ENCODE results near the gene TBX2.

TBX2 gene

GRCh38 chr17:61368832-61369450 is 30.7 kb upstream of the TBX2 start:
- no peak for DNase-seq (ENCODE audit: low spot score)

- DNase-seq (ENCODE audit: low spot score), result no peak
These were observed 29.9 kb upstream of the TBX2 start for GRCh38 chr17:61369751-61370150.

- no peak for DNase-seq (ENCODE audit: low spot score)
These were observed 28.5 kb upstream of the TBX2 start for GRCh38 chr17:61371179-61371578.

- DNase-seq (ENCODE audit: low spot score), result no peak
These were observed 28.0 kb upstream of the TBX2 start for GRCh38 chr17:61371606-61372005.

GRCh38 chr17:61372436-61372835 is 27.2 kb upstream of the TBX2 start:
- DNase-seq (ENCODE audit: low spot score), result no peak

- no peak for DNase-seq (ENCODE audit: low spot score)
These were observed 22.5 kb upstream of the TBX2 start for GRCh38 chr17:61376931-61377838.

- no peak for DNase-seq (ENCODE audit: low spot score)
These were observed 20.8 kb upstream of the TBX2 start for GRCh38 chr17:61378658-61379456.

- no peak for DNase-seq (ENCODE audit: low spot score)
These were observed 20.0 kb upstream of the TBX2 start for GRCh38 chr17:61379457-61380216.

- no peak for DNase-seq (ENCODE audit: low spot score)
These were observed 19.3 kb upstream of the TBX2 start for GRCh38 chr17:61380217-61380835.

GRCh38 chr17:61380836-61381525 is 18.7 kb upstream of the TBX2 start:
- no peak for DNase-seq (ENCODE audit: low spot score)

GRCh38 chr17:61381537-61381936 is 18.1 kb upstream of the TBX2 start:
- no peak for DNase-seq (ENCODE audit: low spot score)

- DNase-seq (ENCODE audit: low spot score), result no peak
These were observed 16.6 kb upstream of the TBX2 start for GRCh38 chr17:61382796-61383688.

GRCh38 chr17:61383689-61384201 is 15.9 kb upstream of the TBX2 start:
- no peak for DNase-seq (ENCODE audit: low spot score)

- DNase-seq (ENCODE audit: low spot score), result no peak
These were observed 15.3 kb upstream of the TBX2 start for GRCh38 chr17:61384354-61384691.

GRCh38 chr17:61384692-61385576 is 14.7 kb upstream of the TBX2 start:
- no peak for DNase-seq (ENCODE audit: low spot score)

- DNase-seq (ENCODE audit: low spot score), result no peak
These were observed 13.9 kb upstream of the TBX2 start for GRCh38 chr17:61385577-61386236.

GRCh38 chr17:61386251-61386650 is 13.4 kb upstream of the TBX2 start:
- no peak for DNase-seq (ENCODE audit: low spot score)

- no peak for DNase-seq (ENCODE audit: low spot score)
These were observed 12.6 kb upstream of the TBX2 start for GRCh38 chr17:61387011-61387410.
